ENCODE measurements around the gene NAALADL2.

DNA sequence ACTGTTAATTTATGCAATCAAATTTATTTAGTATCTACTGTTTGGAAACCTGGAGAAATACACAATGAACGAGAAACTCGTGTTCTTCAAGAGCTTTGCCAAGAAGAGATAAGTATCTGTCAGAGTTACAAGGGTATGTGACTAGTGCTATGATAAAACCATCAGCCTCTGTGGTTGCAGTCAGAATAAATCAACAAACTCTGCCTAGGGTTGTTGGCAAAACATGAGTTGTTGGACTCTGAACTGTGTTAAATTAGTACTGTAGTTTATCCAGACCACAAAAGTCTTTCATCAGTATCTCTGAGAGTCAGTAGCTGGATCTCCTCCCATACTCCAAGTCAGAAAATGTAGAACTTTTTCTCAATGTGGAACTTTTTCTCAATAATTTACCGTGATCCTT is 918.4 kb downstream of the NAALADL2 start:
- TF ChIP-seq CTCF (conservative IDR thresholded peaks at IDR 0.05; ENCODE audit: low read depth, low read length) = no peak
- TF ChIP-seq EZH2 (IDR thresholded peaks at IDR 0.05; ENCODE audit: low read length, unreplicated experiment) = no peak
